DND-41 (cell line): ENCODE measurements around the gene PDZD4.

Experiments used
- ATAC-seq: fragments of 200-7000 bp; cut with Tn5 transposase; 3 replicates; pipeline ENCODE4 v1.9.1; 2021; ENCODE audit warnings: low read depth; ENCODE audit not compliant: insufficient read depth
- DNase-seq: peaks from one replicate; pipeline ENCODE4 v3.0.0-alpha.2; 2020
- H2AFZ ChIP-seq: 2 replicates; pipeline ENCODE4 v1.6.0; 2012; ENCODE audit warnings: low read depth, low read length
- H3K27ac ChIP-seq: 2 replicates; pipeline ENCODE4 v1.5.1; 2012; ENCODE audit warnings: low read length, inconsistent platforms
- H3K27me3 ChIP-seq: fragments of 200-600 bp; sonication (generic); 2 replicates; pipeline ENCODE4 v1.6.0; 2012; ENCODE audit warnings: low read length, mild to moderate bottlenecking, inconsistent platforms; ENCODE audit not compliant: insufficient read depth, poor library complexity
- H3K36me3 ChIP-seq: 2 replicates; pipeline ENCODE4 v1.5.1; 2012; ENCODE audit warnings: low read length, inconsistent platforms; ENCODE audit not compliant: insufficient read depth
- H3K4me1 ChIP-seq: 2 replicates; pipeline ENCODE4 v1.5.1; 2012; ENCODE audit warnings: mild to moderate bottlenecking, low read length; ENCODE audit not compliant: insufficient read depth
- H3K4me2 ChIP-seq: 2 replicates; pipeline ENCODE4 v1.6.0; 2012; ENCODE audit warnings: mild to moderate bottlenecking, moderate library complexity, low read length, inconsistent platforms; ENCODE audit not compliant: insufficient read depth
- H3K4me3 ChIP-seq, 2 experiments: fragments of 200-600 bp in 1 of 2; shearing (Covaris generic) in 1 of 2; 2 replicates each; pipeline ENCODE4 v1.5.1; 2012 to 2016; ENCODE audit warnings: inconsistent platforms in 2 of 2, low read length in 2 of 2, mild to moderate bottlenecking in 2 of 2, low read depth in 1 of 2, moderate library complexity in 1 of 2
- H3K79me2 ChIP-seq: 2 replicates; pipeline ENCODE4 v1.6.0; 2012; ENCODE audit warnings: low read length, inconsistent platforms; ENCODE audit not compliant: insufficient read depth
- H3K9ac ChIP-seq: 2 replicates; pipeline ENCODE4 v1.6.0; 2012; ENCODE audit warnings: low read depth, mild to moderate bottlenecking, inconsistent platforms, low read length, moderate library complexity
- H3K9me3 ChIP-seq: 2 replicates; pipeline ENCODE4 v1.5.1; 2012; ENCODE audit warnings: low read length, moderate library complexity, mild to moderate bottlenecking, inconsistent platforms; ENCODE audit not compliant: insufficient read depth, severe bottlenecking
- H4K20me1 ChIP-seq: 2 replicates; pipeline ENCODE4 v1.6.0; 2012; ENCODE audit warnings: low read length; ENCODE audit not compliant: insufficient read depth
- CTCF ChIP-seq: IDR thresholded peaks from 2 replicates; pipeline ENCODE4 v1.5.1; 2012; ENCODE audit warnings: borderline replicate concordance, low read length, moderate library complexity, mild to moderate bottlenecking; ENCODE audit not compliant: poor library complexity, severe bottlenecking; ENCODE audit errors: extremely low read depth
- EZH2 ChIP-seq: IDR thresholded peaks from 3 replicates; pipeline ENCODE4 v1.6.1; 2012; ENCODE audit warnings: borderline replicate concordance, low read depth, mild to moderate bottlenecking, moderate library complexity, low read length, inconsistent platforms; ENCODE audit not compliant: severe bottlenecking

PDZD4 gene

DNA sequence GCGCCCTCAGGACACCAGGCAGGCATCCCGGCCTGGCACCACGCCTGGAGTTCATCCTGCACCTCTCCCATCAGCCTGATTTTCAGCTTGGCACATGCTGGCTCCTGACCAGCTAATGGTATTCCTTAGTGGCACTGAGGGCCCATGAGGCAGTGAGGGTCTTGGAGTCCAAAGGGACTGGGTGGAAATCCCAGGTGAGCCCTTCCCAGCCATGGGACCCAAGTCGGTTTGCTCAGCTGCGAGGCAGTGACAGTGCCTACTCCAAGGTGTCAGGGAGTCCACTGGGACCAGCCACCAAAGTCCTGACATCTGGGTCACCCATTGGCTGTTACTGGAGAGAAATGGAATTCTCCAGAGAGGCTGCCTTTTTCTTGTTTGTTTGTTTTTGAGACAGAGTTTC, 31.0 kb downstream of the PDZD4 start:
- TF ChIP-seq CTCF (no peak), EZH2 (no peak)
- no peaks in the 10 kb centered on the region for H3K9me3 ChIP-seq
- ATAC-seq: no peak

DNA sequence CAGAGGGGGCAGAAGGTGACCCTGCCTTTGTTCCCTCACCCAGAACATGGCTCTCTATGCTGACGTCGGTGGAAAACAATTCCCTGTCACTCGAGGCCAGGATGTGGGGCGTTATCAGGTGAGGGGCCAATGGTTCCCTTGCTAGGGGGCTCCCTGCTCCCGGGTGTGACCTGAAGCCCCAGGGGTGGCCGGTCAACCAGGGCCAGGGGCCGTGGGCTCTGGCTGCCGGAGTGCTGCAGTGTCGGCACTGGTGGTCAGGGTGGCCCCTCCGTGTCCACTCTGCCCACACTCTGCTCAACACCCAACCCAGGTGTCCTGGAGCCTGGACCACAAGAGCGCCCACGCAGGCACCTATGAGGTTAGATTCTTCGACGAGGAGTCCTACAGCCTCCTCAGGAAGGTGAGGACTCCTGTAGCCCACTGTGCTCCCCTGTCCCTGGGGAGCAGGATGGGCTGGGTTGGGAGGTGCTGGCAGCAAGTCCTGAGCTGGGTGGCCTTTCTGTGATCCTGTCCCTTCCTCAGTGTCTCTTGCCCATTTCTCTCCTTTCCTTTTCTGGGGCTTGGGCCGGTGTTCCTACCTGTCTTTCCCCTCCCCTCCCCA, 32.8 kb downstream of the PDZD4 start:
- Histone ChIP-seq H3K4me2 (no peak overlapping the region), H4K20me1 (peaks cover 28% of the 10 kb centered on the region), H3K27me3 (no peaks in the 10 kb centered on the region), H2AFZ (no peak overlapping the region), H3K4me3 (no peak overlapping the region), H3K27ac (no peak overlapping the region), H3K36me3 (peaks cover 37% of the 10 kb centered on the region), H3K79me2 (peaks cover 41% of the 10 kb centered on the region), H3K4me1 (peaks cover 27% of the 10 kb centered on the region), H3K9ac (no peak overlapping the region), H3K9me3 (no peaks in the 10 kb centered on the region)
- no peak for TF ChIP-seq EZH2
- no peak for TF ChIP-seq CTCF
- ATAC-seq (no peak), DNase-seq (no peak)

More for the DNA sequence above, 31.0 kb downstream of the PDZD4 start:
- no peak overlapping the region for H2AFZ ChIP-seq
- H3K4me2 ChIP-seq: no peak overlapping the region
- no peak overlapping the region for H3K27ac ChIP-seq
- DNase-seq: no peak
- H4K20me1 ChIP-seq: peaks cover 19% of the 10 kb centered on the region; the same call in 1 of the 2 replicates
- H3K79me2 ChIP-seq: peaks cover 24% of the 10 kb centered on the region
- no peaks in the 10 kb centered on the region for H3K27me3 ChIP-seq
- no peak overlapping the region for H3K4me3 ChIP-seq
- peaks cover 35% of the 10 kb centered on the region for H3K36me3 ChIP-seq
- peaks cover 17% of the 10 kb centered on the region for H3K4me1 ChIP-seq
- no peak overlapping the region for H3K9ac ChIP-seq

DNA sequence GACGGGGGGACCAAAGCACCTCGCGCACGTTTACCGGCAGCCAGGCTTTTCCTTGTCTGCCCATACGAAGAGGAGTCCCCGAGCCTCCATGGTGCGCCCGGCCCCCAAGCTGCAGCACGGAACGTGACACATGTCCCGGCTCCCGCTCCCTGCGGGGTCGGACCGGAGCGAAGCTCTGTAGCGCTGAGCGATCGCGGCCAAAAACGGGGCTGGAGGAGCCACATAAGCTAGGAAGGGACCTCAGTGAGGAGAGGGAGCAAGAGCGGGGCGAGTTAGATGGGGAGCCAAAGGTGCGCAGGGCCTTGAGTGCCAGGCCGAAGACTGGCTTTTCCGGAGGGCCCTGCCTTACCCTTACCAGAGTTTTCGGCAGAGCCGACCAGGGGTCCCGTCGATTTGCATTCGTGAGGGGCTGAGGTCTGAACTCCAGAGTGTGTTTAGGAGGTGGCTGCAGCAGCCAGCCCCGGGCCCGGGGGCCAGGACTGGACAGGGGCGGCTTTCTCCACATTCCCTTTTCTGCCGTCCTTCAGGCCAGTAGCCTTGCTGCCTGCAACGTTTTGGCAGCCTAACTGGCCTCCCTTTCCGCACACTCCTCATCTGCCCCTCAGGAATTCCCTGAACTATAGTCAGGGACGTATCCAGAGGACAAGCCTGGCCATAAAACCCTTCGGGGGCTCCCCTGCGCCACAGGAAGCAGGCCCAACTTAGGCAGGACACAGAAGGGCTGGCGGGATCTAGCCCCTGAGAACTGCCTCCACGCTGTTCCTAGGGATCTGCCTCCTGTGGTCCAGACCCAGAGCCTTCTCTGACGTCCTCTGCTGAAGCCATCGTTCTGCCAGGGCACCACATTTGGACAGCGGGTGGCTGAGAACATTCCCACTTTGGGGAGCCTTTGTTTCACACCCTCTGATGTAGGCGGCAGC, 35.2 kb downstream of the PDZD4 start:
- H2AFZ ChIP-seq: peak overlapping the region; percentile 68
- H3K27me3 ChIP-seq: no peaks in the 10 kb centered on the region
- 0 out of 3 replicates have a peak, but pooled peaks have one; percentile 3 for ATAC-seq
- peak overlapping the region; percentile 93 for H3K4me2 ChIP-seq
- H3K4me1 ChIP-seq: peaks cover 39% of the 10 kb centered on the region
- H3K4me3 ChIP-seq: peak overlapping the region; percentile 94 to 97
- DNase-seq: peak; percentile 26
- H3K9ac ChIP-seq: peak overlapping the region; percentile 79
- no peaks in the 10 kb centered on the region for H3K9me3 ChIP-seq
- H3K27ac ChIP-seq: peak overlapping the region; percentile 83
- peaks cover 57% of the 10 kb centered on the region for H3K36me3 ChIP-seq
- peaks cover 37% of the 10 kb centered on the region for H4K20me1 ChIP-seq
- TF ChIP-seq CTCF (no peak), EZH2 (no peak)
- peaks cover 63% of the 10 kb centered on the region for H3K79me2 ChIP-seq
